ENCODE measurements around the gene FGF23.

Gene FGF23

DNA sequence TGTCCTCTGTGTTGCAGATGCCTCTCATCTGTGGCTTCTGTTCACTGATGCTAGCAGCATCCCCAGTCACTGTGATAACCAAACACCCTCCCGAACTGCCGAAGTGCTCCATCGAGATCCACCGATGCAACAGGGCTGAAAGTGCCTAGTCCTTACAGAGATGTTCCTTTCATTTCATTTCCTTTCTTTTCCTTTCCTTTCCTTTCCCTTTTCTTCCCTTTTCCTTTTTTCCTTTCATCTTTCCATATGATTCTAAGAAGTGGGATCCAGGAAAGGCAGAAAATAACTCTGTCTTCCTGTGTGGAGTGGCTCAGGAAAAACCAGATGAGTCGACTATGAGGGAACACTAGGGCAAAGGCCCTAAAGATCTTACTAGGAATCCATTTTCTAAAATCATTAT, 39.4 kb upstream of the FGF23 start:
- no peaks in the 10 kb centered on the region for H3K9me2 ChIP-seq (replicated peaks; ENCODE audit: insufficient read depth, low read length)

DNA sequence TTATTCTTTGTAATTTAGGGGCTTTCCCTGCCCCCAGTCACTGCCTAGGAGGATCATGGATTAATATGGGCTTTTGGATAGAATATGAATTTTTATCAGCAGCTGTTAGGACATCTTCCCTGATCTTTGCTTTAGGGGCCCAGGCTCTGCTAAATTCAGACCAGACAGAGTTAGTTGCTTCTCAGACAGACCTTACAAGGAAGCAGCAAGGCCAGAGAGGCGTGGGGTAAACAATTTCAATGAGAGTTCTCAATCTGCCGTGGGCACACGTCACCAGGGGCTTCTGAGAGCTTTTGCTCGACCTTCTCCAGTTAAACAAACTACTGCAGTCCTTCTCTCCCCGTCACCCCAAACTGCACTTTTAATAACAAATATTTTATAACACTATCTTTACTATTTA, 38.4 kb upstream of the FGF23 start:
- no peak overlapping the region for H3K9ac ChIP-seq (ENCODE audit: low read length)
- H3K9me3 ChIP-seq (ENCODE audit: insufficient read depth, low read length), result no peaks in the 10 kb centered on the region
- no peaks in the 10 kb centered on the region for H3K27me3 ChIP-seq (ENCODE audit: low read length)

More for the DNA sequence above, 39.4 kb upstream of the FGF23 start:
- H3K79me2 ChIP-seq (ENCODE audit: insufficient read depth, low read length), result no peaks in the 10 kb centered on the region
- H3K9ac ChIP-seq (ENCODE audit: low read length), result no peak overlapping the region
- no peaks in the 10 kb centered on the region for H4K20me1 ChIP-seq (ENCODE audit: low read depth, low read length)
- no peak overlapping the region for H3K4me2 ChIP-seq (ENCODE audit: low read depth, low read length, poor library complexity, severe bottlenecking)
- H3K4me3 ChIP-seq (ENCODE audit: insufficient read depth, low read length, poor library complexity, severe bottlenecking), result no peak overlapping the region
- no peaks in the 10 kb centered on the region for H3K27me3 ChIP-seq (ENCODE audit: low read length)
- no peaks in the 10 kb centered on the region for H3K36me3 ChIP-seq (ENCODE audit: low read length)
- H2AFZ ChIP-seq (ENCODE audit: low read depth, low read length, severe bottlenecking), result no peak overlapping the region
- no peak overlapping the region for H3K27ac ChIP-seq (ENCODE audit: low read depth, low read length)
- H3K9me3 ChIP-seq (ENCODE audit: insufficient read depth, low read length), result no peaks in the 10 kb centered on the region
- no peaks in the 10 kb centered on the region for H3F3A ChIP-seq (ENCODE audit: insufficient read depth)
- TF ChIP-seq CTCF (IDR thresholded peaks at IDR 0.05; ENCODE audit: insufficient read depth, low read length, poor library complexity, severe bottlenecking) (no peak), EZH2phosphoT487 (conservative IDR thresholded peaks at IDR 0.05; ENCODE audit: low read length) (no peak)

DNA sequence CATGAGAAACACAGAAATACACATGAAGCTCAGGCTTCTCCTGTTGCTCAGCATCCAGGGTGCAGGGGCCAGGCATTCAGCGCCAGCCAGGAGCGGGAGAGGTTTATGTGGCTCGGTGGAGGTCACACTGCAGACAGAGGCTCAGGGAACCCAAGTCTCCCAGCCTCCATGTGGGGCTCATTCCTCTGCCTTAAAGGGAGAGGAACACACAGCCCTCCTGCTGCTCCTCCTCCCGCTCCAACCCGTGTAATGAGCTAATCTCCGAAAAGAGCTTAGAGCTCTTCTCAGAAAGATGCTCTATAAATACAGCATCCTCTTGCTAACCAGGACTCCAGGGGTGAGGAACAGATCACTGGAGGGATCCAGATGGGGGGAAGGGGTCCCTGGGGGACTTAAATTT, 37.9 kb upstream of the FGF23 start:
- Histone ChIP-seq H3K9me3 (ENCODE audit: insufficient read depth, low read length) (no peaks in the 10 kb centered on the region), H3K4me2 (ENCODE audit: low read depth, low read length, poor library complexity, severe bottlenecking) (no peak overlapping the region), H3K79me2 (ENCODE audit: insufficient read depth, low read length) (no peaks in the 10 kb centered on the region), H3K27ac (ENCODE audit: low read depth, low read length) (no peak overlapping the region), H2AFZ (ENCODE audit: low read depth, low read length, severe bottlenecking) (no peak overlapping the region), H3K9me2 (replicated peaks; ENCODE audit: insufficient read depth, low read length) (no peaks in the 10 kb centered on the region), H3F3A (ENCODE audit: insufficient read depth) (no peaks in the 10 kb centered on the region), H3K9ac (ENCODE audit: low read length) (no peak overlapping the region), H4K20me1 (ENCODE audit: low read depth, low read length) (no peaks in the 10 kb centered on the region), H3K27me3 (ENCODE audit: low read length) (no peaks in the 10 kb centered on the region), H3K4me3 (ENCODE audit: insufficient read depth, low read length, poor library complexity, severe bottlenecking) (no peak overlapping the region), H3K36me3 (ENCODE audit: low read length) (no peaks in the 10 kb centered on the region)
- no peak for TF ChIP-seq EZH2phosphoT487 (conservative IDR thresholded peaks at IDR 0.05; ENCODE audit: low read length)
- no peak for TF ChIP-seq CTCF (IDR thresholded peaks at IDR 0.05; ENCODE audit: insufficient read depth, low read length, poor library complexity, severe bottlenecking)

More for the DNA sequence above, 38.4 kb upstream of the FGF23 start:
- Histone ChIP-seq H3K4me2 (ENCODE audit: low read depth, low read length, poor library complexity, severe bottlenecking) (no peak overlapping the region), H4K20me1 (ENCODE audit: low read depth, low read length) (no peaks in the 10 kb centered on the region), H3K79me2 (ENCODE audit: insufficient read depth, low read length) (no peaks in the 10 kb centered on the region), H3F3A (ENCODE audit: insufficient read depth) (no peaks in the 10 kb centered on the region), H3K4me3 (ENCODE audit: insufficient read depth, low read length, poor library complexity, severe bottlenecking) (no peak overlapping the region), H2AFZ (ENCODE audit: low read depth, low read length, severe bottlenecking) (no peak overlapping the region), H3K27ac (ENCODE audit: low read depth, low read length) (no peak overlapping the region), H3K36me3 (ENCODE audit: low read length) (no peaks in the 10 kb centered on the region), H3K9me2 (replicated peaks; ENCODE audit: insufficient read depth, low read length) (no peaks in the 10 kb centered on the region)
- TF ChIP-seq EZH2phosphoT487 (conservative IDR thresholded peaks at IDR 0.05; ENCODE audit: low read length) (no peak), CTCF (IDR thresholded peaks at IDR 0.05; ENCODE audit: insufficient read depth, low read length, poor library complexity, severe bottlenecking) (no peak)

Data from SU-DHL-6 (cell line).